OCI-LY7 (cell line): ENCODE results near the gene DDX27. TPM values are rescaled to one million over a fixed set of nuclear protein-coding genes. Genes with fewer than 3 reads are reported as not detected.
A peak's percentile ranks its signal among the peaks of the same experiment; 100 is the strongest.

ENCODE experiments used
- Bru-seq: library from RNA; stranded (reverse); fragments of 400-500 nt; gene quantifications from one replicate; lab custom pipeline; 2021; lab: Mats Ljungman, UMichigan
- BruChase-seq, 2 experiments: library from RNA; stranded (reverse); fragments of 400-500 nt; gene quantifications; one replicate each; lab custom pipeline; 2021; lab: Mats Ljungman, UMichigan
- BruUV-seq: library from RNA; stranded (reverse); fragments of 400-500 nt; replicated peaks from 2 replicates; lab custom pipeline; 2021; lab: Mats Ljungman, UMichigan
- CTCF ChIA-PET: fragments of 300-600 bp; sonication (Branson Sonifier 250); formaldehyde crosslinking; loops from one replicate; lab custom pipeline; 2022; ENCODE audit warnings: antibody characterized with exemption; ENCODE audit not compliant: unreplicated experiment; lab: Charles Lee
- POLR2A ChIA-PET: fragments of 300-600 bp; sonication (Branson Sonifier 250); formaldehyde crosslinking; loops from one replicate; lab custom pipeline; 2022; ENCODE audit warnings: antibody characterized with exemption; lab: Charles Lee
- DNase-seq: peaks from one replicate; pipeline ENCODE4 v3.0.0-alpha.2; 2015; ENCODE audit warnings: low spot score
- H2AFZ ChIP-seq: fragments of 200-600 bp; sonication (generic), shearing (Covaris generic); 2 replicates; pipeline ENCODE4 v1.6.1; 2014; ENCODE audit warnings: mild to moderate bottlenecking, antibody characterized with exemption, low read length, moderate library complexity
- H3K27ac ChIP-seq: fragments of 200-600 bp; sonication (generic); 2 replicates; pipeline ENCODE4 v1.5.1; 2014; ENCODE audit warnings: mixed run types, low read depth, mild to moderate bottlenecking, moderate library complexity, low read length, inconsistent platforms; ENCODE audit not compliant: poor library complexity, severe bottlenecking
- H3K36me3 ChIP-seq: fragments of 200-600 bp; sonication (generic); 2 replicates; pipeline ENCODE4 v1.6.1; 2014; ENCODE audit warnings: mild to moderate bottlenecking, antibody characterized with exemption, low read length, moderate library complexity, mixed read lengths; ENCODE audit not compliant: insufficient read depth
- H3K4me1 ChIP-seq: fragments of 200-600 bp; sonication (generic); 2 replicates; pipeline ENCODE4 v1.5.1; 2014; ENCODE audit warnings: mild to moderate bottlenecking, low read length; ENCODE audit not compliant: insufficient read depth, poor library complexity, severe bottlenecking
- H3K4me2 ChIP-seq: fragments of 200-600 bp; sonication (generic); 2 replicates; pipeline ENCODE4 v1.6.1; 2014; ENCODE audit warnings: mild to moderate bottlenecking, low read length
- H3K4me3 ChIP-seq: fragments of 200-600 bp; sonication (generic); 2 replicates; pipeline ENCODE4 v1.5.1; 2014; ENCODE audit warnings: mild to moderate bottlenecking, low read depth, low read length; ENCODE audit not compliant: poor library complexity, severe bottlenecking
- H3K79me2 ChIP-seq: fragments of 200-600 bp; sonication (generic); 2 replicates; pipeline ENCODE4 v1.6.1; 2016; ENCODE audit warnings: low read depth, mild to moderate bottlenecking, low read length, moderate library complexity, mixed read lengths; ENCODE audit not compliant: insufficient read depth
- H3K9me2 ChIP-seq: fragments of 200-600 bp; sonication (generic); 2 replicates; pipeline ENCODE4 v1.6.1; 2016; ENCODE audit warnings: mild to moderate bottlenecking, low read length, mixed read lengths; ENCODE audit not compliant: insufficient read depth
- H3K9me3 ChIP-seq: fragments of 200-600 bp; sonication (generic); 2 replicates; pipeline ENCODE4 v1.6.1; 2014; ENCODE audit warnings: mild to moderate bottlenecking, mixed run types, low read length, mixed read lengths
- H4K20me1 ChIP-seq: fragments of 200-600 bp; sonication (generic); 2 replicates; pipeline ENCODE4 v1.6.1; 2014; ENCODE audit warnings: mild to moderate bottlenecking, antibody characterized with exemption, low read length, moderate library complexity, mixed read lengths; ENCODE audit not compliant: insufficient read depth
- EZH2phosphoT487 ChIP-seq: fragments of 200-600 bp; sonication (generic); IDR thresholded peaks from 2 replicates; pipeline ENCODE4 v1.6.1; 2018; ENCODE audit warnings: low read depth, borderline replicate concordance, mild to moderate bottlenecking, mixed run types, antibody characterized with exemption, low read length, moderate library complexity, mixed read lengths
- intact Hi-C: fragments of 100-400 bp; cut with micrococcal nuclease; formaldehyde crosslinking; loops from one replicate; pipeline ENCODE4 v1.10.0; 2022; ENCODE audit not compliant: unreplicated experiment
- long read RNA-seq: library from polyadenylated mRNA; stranded (forward); transcript quantifications from one replicate; pipeline ENCODE4 v2.0.0, GENCODE V29; 2022
- total RNA-seq, 2 experiments: library from RNA; depleted of rRNA in 1 of 2; stranded (reverse); fragments of >200 nt in 1 of 2; shearing (Covaris generic) in 1 of 2; gene quantifications; 2 replicates each; pipeline ENCODE4 v1.2.3, GENCODE V29; 2014 to 2022
- TF ChIP-seq, protein P1 (sequence below): fragments of 200-600 bp; sonication (generic); conservative IDR thresholded peaks from 2 replicates; pipeline ENCODE4 v1.5.1; 2014; ENCODE audit warnings: mild to moderate bottlenecking, antibody characterized with exemption, low read length, moderate library complexity, mixed read lengths

The DDX27 gene, protein sequence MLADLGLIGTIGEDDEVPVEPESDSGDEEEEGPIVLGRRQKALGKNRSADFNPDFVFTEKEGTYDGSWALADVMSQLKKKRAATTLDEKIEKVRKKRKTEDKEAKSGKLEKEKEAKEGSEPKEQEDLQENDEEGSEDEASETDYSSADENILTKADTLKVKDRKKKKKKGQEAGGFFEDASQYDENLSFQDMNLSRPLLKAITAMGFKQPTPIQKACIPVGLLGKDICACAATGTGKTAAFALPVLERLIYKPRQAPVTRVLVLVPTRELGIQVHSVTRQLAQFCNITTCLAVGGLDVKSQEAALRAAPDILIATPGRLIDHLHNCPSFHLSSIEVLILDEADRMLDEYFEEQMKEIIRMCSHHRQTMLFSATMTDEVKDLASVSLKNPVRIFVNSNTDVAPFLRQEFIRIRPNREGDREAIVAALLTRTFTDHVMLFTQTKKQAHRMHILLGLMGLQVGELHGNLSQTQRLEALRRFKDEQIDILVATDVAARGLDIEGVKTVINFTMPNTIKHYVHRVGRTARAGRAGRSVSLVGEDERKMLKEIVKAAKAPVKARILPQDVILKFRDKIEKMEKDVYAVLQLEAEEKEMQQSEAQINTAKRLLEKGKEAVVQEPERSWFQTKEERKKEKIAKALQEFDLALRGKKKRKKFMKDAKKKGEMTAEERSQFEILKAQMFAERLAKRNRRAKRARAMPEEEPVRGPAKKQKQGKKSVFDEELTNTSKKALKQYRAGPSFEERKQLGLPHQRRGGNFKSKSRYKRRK
- total RNA-seq (2014; rRNA removed; shearing (Covaris generic)), result 48.2 and 53.9 TPM in 2 replicates
- total RNA-seq (2022), result 54.3 and 57.0 TPM in 2 replicates
- Bru-seq, nascent RNA, result percentile 77 among the genes with signal in this experiment
- percentile 85 among the genes with signal in this experiment for BruChase-seq, experiment 1, labeled RNA remaining after a 6-hour chase
- BruChase-seq, experiment 2, labeled RNA remaining after a 2-hour chase, result percentile 84 among the genes with signal in this experiment
- long read RNA-seq, transcript DDX27-207 (21 exons, 2,693 nt), result major isoform, 153 of 204 reads
- long read RNA-seq, partial matches to known transcripts, result 18 of 204 reads
- long read RNA-seq, other reads (novel, unspliced or antisense), result 33 of 204 reads

DNA sequence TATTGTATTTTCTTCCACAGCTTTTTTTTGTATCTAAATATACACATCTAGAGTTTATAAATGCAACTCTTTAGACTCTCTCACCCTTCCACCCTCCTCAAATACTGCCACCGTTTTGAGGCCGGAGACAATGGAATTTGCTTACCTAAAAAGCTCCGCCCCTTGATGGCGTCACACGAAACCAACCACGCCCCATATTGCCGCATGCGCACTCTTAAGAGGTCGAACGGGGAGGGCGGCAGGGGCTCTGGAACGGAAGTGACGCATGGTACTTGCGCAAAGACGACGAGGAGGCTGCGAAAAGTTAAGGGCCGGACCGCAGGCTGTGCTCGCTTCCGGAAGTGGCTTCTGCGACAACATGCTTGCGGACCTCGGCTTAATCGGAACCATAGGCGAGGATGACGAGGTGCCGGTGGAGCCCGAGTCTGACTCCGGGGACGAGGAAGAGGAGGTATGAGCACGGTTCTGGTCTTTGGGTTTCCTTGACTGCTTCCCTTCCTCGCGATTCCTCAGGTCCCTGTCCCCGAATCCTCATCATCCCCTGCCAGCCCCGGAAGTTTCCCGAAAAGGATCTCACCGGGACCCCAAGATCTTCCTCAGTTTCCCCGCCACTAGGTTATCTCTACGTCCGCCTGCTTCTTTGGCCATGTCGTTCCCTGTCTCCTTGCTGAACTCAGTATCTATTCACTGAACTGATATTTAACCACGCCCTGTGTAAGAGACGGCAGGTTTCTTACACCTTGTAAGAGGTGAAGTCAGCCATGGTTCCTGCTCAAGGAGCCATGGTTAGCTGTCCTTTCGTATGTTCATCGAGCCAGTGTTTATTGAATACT is at the start of gene DDX27:
Gene DDX27, plus strand, starts transcription at position 326 of the 833 bp plus-strand sequence. Its CDS starts 33 bp downstream, at position 359.
- intact Hi-C loops, result loop anchor here (1.0 to 5.0 kb wide), 3 partner anchors 31 to 172 kb away; partner anchors contain the start of genes CSE1L, STAU1 and ZNFX1
- ChIA-PET CTCF (no interaction called here), POLR2A (interaction anchor here (0.7 to 1.3 kb wide), 6 partner anchors 30 to 152 kb away, joined by 3 to 5 read pairs (median 4); no protein-coding TSS in a partner anchor)
- TF ChIP-seq, protein P1, sequence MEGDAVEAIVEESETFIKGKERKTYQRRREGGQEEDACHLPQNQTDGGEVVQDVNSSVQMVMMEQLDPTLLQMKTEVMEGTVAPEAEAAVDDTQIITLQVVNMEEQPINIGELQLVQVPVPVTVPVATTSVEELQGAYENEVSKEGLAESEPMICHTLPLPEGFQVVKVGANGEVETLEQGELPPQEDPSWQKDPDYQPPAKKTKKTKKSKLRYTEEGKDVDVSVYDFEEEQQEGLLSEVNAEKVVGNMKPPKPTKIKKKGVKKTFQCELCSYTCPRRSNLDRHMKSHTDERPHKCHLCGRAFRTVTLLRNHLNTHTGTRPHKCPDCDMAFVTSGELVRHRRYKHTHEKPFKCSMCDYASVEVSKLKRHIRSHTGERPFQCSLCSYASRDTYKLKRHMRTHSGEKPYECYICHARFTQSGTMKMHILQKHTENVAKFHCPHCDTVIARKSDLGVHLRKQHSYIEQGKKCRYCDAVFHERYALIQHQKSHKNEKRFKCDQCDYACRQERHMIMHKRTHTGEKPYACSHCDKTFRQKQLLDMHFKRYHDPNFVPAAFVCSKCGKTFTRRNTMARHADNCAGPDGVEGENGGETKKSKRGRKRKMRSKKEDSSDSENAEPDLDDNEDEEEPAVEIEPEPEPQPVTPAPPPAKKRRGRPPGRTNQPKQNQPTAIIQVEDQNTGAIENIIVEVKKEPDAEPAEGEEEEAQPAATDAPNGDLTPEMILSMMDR, result no peak
- no peak for TF ChIP-seq EZH2phosphoT487
- peak within 1 kb of the TSS; percentile 65 for H3K27ac ChIP-seq
- H2AFZ ChIP-seq, result peak within 1 kb of the TSS; percentile 81; the same call in 1 of the 2 replicates
- BruUV-seq, result TSS peak; percentile 91
- H3K36me3 ChIP-seq, result peaks cover 28% of the 10 kb centered on the region
- H4K20me1 ChIP-seq, result no peaks in the 10 kb centered on the region
- peak within 1 kb of the TSS; percentile 96 for H3K4me2 ChIP-seq
- H3K9me2 ChIP-seq, result no peaks in the 10 kb centered on the region
- H3K4me1 ChIP-seq, result peaks cover 24% of the 10 kb centered on the region
- no peaks in the 10 kb centered on the region for H3K9me3 ChIP-seq
- peak; percentile 99 for DNase-seq
- H3K4me3 ChIP-seq, result peak within 1 kb of the TSS; percentile 86
- peaks cover 26% of the 10 kb centered on the region for H3K79me2 ChIP-seq

DNA sequence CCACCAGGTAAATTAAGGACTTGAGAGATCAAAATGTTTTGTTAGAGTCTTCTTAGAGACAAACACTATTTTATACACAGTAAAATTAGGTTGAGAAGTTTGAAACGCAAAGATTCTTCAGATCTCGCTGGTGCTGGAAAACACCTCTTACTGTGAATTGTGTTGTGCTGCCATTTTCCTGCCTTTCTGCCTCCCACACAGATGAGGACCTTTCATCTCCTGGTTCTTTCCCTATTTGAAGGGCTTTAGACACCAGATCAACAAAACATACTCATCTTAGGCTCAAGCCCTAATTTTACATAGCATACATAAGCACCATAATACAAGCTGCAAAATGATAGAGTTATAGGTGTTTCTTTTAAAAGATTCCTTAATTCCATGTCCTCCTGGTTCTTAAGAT is 49.7 kb upstream of the DDX27 start:
- Histone ChIP-seq H3K4me3 (no peak overlapping the region), H3K4me1 (no peaks in the 10 kb centered on the region), H4K20me1 (peaks cover 4% of the 10 kb centered on the region), H3K36me3 (peaks cover 61% of the 10 kb centered on the region), H3K9me3 (no peaks in the 10 kb centered on the region), H3K27ac (no peak overlapping the region), H2AFZ (no peak overlapping the region), H3K9me2 (no peaks in the 10 kb centered on the region), H3K79me2 (peaks cover 54% of the 10 kb centered on the region; the same call in 1 of the 2 replicates), H3K4me2 (no peak overlapping the region)
- no peak for DNase-seq
- POLR2A ChIA-PET, result no interaction called here
- CTCF ChIA-PET, result no interaction called here
- no TSS peak for BruUV-seq
- TF ChIP-seq EZH2phosphoT487, result no peak
- TF ChIP-seq, protein P1, result no peak
- intact Hi-C loops, result no loop called here
